Inferior parietal cortex (tissue), 1 donor: ENCODE results near the gene POLR1B.
A peak's percentile ranks its signal among the peaks of the same experiment; 100 is the strongest.
"Not testable (repeated sequence)": the region's sequence is repeated elsewhere in the genome, so short reads cannot be mapped to it uniquely, and the experiment has no call there.

Experiments used
- DNase-seq: peaks from one replicate; pipeline ENCODE4 v3.0.0-alpha.2; 2016; ENCODE audit errors: extremely low spot score

Gene POLR1B

DNA sequence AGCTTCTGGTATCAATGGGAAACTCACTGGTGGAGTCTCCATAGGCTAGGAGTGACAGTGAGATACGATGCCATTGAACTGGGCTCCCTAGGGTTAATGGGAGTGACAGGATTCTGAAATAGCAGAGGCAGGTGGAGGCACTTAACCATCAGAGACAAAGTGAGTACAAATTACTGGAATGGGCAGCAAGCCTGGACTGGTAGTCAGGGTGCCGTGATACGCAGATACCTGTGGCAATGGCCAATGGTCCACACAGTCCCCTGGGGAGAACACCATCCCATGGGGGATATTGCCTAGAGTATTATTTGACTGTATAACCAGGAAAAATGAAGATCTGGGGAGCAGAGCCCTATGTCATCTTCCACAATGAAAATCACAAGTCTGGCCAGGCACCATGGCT, 59.5 kb downstream of the POLR1B start:
- DNase-seq = no peak

- no peak for DNase-seq
Observed at GRCh38 chr2:112602917-112603316, 60.7 kb downstream of the POLR1B start.

DNA sequence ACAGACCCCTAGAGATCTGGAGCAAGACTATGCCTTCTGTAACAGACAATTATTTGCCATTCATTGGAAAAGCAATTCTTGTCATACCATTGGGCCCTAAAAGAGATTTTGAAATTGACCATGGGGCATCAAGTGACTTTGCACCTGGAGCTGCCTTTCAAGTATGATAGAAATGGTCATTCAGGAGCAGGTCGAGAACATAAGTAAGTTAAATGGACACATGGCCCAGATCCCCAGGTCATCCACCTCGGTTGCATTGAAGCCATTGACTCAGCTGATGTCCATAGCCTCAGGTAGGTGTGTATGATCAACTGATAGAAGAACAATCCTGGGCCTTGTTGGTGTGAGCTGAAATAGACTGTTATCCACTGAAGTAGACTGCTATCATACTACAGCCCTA, 61.5 kb downstream of the POLR1B start:
- no peak for DNase-seq

- no peak for DNase-seq
Observed at GRCh38 chr2:112604952-112605351, 62.7 kb downstream of the POLR1B start.

- no peak for DNase-seq
Observed at GRCh38 chr2:112605926-112606325, 63.7 kb downstream of the POLR1B start.

DNA sequence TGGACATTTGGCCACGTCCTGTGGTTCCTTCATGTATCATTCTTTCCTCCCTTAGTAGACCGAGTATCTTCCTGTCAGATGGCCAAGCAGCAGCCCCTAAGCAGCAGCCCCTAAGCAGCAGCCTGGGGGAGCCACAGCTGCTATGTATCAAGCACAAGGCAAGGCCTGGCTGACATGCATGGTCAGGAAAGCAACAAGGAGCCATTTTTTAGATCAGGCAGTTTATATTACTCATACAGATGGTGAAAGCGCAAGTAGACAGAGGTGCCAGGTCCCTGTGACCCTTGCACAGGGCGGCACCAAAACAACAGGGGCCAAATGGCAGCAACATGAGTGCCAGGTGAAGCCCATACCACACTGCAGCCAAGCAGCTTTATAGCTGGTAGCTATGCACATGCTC, 64.3 kb downstream of the POLR1B start:
- DNase-seq = no peak

- DNase-seq = no peak
Observed at GRCh38 chr2:112607680-112608438, 65.6 kb downstream of the POLR1B start.

DNA sequence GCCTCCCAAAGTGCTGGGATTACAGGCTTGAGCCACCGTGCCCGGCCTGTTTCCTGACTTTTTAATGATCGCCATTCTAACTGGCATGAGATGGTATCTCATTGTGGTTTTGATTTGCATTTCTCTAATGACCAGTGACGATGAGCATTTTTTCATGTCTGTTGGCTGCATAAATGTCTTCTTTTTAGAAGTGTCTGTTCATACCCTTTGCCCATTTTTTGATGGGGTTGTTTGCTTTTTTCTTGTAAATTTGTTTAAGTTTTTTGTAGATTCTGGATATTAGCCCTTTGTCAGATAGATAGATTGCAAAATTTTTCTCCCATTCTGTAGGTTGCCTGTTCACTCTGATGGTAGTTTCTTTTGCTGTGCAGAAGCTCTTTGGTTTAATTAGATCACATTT, 67.1 kb downstream of the POLR1B start:
- DNase-seq = not testable (repeated sequence)

DNA sequence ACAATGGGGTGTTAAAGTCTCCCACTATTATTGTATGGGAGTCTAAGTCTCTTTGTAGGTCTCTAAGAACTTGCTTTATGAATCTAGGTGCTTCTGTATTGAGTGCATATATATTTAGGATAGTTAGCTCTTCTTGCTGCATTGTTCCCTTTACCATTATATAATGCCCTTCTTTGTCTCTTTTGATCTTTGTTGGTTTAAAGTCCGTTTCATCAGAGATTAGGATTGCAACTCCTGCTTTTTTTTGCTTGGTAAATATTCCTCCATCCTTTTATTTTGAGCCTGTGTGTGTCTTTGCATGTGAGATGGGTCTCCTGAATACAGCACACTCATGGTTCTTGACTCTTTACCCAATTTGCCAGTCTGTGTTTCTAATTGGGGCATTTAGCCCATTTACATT, 70.0 kb downstream of the POLR1B start:
- DNase-seq = not testable (repeated sequence)

DNA sequence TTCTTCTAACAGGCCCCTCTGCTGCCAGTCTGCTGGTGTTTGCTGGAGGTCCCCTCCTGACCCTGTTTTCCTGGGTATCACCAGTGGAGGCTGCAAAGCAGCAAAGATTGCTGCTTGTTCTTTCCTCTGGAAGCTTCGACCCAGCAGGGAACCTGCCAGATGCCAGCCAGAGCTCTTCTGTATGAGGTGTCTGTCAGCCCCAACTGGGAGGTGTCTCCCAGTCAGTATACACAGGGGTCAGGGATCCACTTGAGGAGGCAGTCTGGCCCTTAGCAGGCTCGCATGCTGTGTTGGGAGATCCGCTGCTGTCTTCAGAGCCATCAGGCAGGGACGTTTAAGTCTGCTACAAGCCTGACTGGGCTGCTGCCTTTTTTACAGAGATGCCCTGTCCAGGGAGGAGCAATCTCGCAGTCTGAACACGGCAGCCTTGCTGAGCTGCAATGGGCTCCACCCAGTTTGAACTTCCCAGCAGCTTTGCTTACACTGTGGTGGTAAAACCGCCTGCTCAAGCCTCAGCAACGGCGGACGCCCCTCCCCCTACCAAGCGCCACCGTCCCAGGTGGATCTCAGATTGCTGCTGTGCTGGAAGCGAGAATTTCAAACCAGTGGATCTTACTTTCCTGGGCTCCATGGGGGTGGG, 72.1 kb downstream of the POLR1B start:
- DNase-seq = no peak

DNA sequence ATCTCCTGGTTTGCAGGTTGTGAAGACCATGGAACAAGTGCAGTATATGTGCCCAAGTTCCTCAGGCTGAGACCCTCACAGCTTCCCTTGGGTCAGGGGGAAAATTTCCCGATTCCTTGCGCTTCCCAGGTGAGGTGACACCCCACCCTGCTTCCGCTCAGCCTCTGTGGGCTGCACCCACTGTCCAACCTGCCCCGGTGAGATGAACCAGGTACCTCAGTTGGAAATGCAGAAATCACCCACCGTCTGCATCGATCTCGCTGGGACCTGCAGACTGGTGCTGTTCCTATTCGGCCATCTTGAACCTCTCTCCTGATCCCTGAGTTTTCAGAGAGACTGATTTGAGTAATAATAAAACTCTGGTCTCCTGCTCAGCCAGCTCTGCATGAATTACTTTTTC, 72.8 kb downstream of the POLR1B start:
- no peak for DNase-seq

- not testable (repeated sequence) for DNase-seq
Observed at GRCh38 chr2:112615798-112616197, 73.5 kb downstream of the POLR1B start.

DNA sequence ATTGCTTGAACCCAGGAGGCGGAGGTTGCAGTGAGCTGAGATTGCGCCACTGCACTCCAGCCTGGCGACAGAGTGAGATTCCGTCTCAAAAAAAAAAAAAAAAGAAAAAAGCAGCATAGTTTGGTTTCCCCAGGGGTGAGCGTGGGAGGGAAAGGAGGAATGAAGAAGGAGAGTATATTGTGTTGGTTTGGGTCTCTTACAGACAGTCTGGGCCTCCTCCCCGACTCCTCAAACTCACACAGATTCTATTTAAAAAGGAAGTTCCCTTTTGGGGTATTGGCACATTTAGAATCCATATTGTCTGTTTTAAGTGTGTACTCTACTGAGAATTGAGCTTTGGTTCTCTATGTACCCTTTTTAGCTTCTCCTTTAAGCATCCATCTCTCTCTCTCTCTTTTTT, 76.1 kb downstream of the POLR1B start:
- no peak for DNase-seq

DNA sequence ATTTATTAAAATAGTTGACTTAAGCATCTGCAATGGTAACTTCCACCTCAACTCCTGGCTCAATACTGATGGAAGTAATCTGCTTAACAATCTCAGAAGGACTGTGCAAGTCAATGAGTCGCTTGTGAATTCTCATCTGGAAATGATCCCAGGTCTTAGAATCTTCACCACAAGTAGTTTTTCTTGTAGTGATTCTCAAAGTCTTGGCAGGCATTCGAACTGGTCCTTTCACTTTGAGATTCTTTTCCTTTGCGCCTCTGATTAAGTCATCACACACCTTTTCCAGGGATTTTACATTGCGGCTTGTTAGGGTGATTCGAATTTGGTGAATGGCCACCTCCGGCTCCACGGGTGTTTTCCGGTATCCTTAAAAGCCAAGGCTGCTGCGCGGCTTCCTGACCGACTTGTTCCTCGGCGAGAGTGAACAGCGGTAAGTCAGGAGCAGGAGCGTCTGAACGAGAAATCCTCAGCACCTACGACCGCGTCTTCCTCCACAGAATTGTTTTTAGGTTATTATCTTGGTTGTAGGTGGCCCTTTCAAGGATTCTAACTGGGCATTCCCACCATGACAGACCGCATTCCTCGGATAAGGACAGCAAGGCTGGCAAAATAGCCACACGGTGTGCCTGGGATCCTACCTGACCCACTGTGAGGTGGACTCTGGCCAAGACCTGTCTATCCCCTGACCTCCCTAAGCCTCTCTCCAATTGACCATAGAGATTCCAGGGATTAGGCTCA, 79.7 kb downstream of the POLR1B start:
- DNase-seq = no peak

DNA sequence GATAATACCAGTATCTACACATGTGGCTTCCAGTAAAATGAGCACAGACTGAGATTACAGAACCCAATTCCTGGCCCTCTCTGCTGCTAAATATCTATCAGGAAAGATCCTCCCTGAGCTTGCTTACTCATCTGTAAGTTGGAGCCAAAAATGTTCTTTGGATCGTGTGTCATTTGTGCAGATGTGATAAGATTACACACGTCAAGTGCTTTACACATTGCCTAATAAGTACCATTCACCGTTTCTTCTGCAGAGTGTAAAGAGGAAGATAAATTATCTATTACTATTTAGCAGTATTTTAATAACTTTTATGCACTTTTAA, 80.2 kb downstream of the POLR1B start:
- DNase-seq = no peak

- DNase-seq = no peak
Observed at GRCh38 chr2:112623913-112624777, 81.9 kb downstream of the POLR1B start.

DNA sequence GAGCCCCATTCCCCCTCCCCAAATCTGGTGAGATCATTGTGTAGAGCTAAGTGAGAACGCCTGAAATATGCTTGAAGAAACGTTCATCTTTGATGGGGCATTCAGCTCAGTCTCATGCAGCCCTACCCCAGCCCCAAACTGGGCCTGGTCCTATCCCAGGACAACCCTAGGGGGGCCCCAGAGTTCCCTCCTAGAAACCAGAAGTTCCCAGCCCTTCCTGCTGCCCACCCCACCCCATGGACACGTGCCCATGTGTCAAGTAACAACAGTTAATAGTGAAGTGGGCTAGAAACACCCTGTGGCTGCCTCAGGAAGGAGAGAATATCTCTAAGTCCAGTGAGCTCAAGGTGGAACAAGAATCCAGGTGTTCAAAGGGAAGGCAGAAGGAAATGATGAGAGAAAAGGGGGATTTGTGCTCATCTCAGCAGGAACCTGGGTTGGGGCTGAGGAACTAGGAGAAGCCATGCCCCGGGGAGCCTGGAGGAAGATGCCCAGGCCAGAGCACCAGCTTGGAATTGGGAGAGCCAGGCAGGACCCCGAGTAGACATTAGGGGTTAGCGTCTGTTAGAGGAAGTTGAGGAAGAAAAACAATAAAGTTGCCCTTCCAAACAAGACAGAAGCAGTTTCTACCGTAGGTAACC, 83.3 kb downstream of the POLR1B start:
- no peak for DNase-seq

DNA sequence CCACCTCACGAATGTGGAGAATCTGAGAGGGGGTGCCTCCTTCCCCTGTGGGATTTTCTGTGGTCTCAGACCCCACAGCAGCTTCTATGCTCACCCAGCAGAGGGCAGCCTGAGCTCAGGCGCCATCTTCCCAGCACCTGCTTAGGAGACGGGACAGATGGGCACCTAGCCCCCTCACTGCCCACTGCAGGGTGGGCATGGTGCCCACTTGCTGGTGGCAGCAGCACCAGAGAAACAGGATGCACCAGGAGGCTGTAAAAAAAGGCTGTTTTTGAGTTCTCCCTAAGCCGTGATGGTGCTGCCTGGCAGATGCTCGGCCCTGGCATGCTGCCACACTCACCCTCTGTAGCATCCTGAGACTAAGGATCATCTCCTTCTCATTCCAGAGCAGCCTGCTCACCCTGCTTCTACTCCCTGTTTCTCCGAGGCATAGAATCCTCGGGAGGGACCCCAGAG, 84.4 kb downstream of the POLR1B start:
- peak; percentile 77 for DNase-seq
